PC-9 (cell line): ENCODE measurements around the gene APOLD1. TPM values are rescaled to one million over a fixed set of nuclear protein-coding genes. Genes with fewer than 3 reads are reported as not detected.
"Not testable (repeated sequence)": the region's sequence is repeated elsewhere in the genome, so short reads cannot be mapped to it uniquely, and the experiment has no call there.

Experiments used
- Bru-seq: library from RNA; stranded (reverse); fragments of 400-500 nt; gene quantifications from one replicate; lab custom pipeline; 2021; lab: Mats Ljungman, UMichigan
- BruChase-seq, 2 experiments: library from RNA; stranded (reverse); fragments of 400-500 nt; gene quantifications; one replicate each; lab custom pipeline; 2021; lab: Mats Ljungman, UMichigan
- BruUV-seq: library from RNA; stranded (reverse); fragments of 400-500 nt; replicated peaks from 2 replicates; lab custom pipeline; 2021; lab: Mats Ljungman, UMichigan
- CTCF ChIA-PET: fragments of 300-600 bp; sonication (Branson Sonifier 250); formaldehyde crosslinking; loops from one replicate; lab custom pipeline; 2022; ENCODE audit warnings: antibody characterized with exemption; lab: Charles Lee
- POLR2A ChIA-PET: fragments of 300-600 bp; sonication (Branson Sonifier 250); formaldehyde crosslinking; loops from one replicate; lab custom pipeline; 2022; ENCODE audit warnings: antibody characterized with exemption; ENCODE audit not compliant: unreplicated experiment; lab: Charles Lee
- DNase-seq, 2 experiments: peaks; one replicate each; pipeline versions ENCODE4 v3.0.0 to v3.0.0-alpha.2; 2015 to 2022; ENCODE audit warnings: mixed read lengths in 1 of 2
- H2AFZ ChIP-seq: fragments of 200-600 bp; sonication (generic); 2 replicates; pipeline ENCODE4 v1.8.1; 2017; ENCODE audit warnings: antibody characterized with exemption
- H3F3A ChIP-seq: fragments of 200-600 bp; sonication (generic); 2 replicates; pipeline ENCODE4 v1.8.1; 2017; ENCODE audit warnings: antibody characterized with exemption, mild to moderate bottlenecking, low read depth; ENCODE audit not compliant: insufficient read depth
- H3K27ac ChIP-seq: fragments of 200-600 bp; sonication (generic); 2 replicates; pipeline ENCODE4 v1.6.1; 2016; ENCODE audit warnings: mixed run types
- H3K27me3 ChIP-seq: fragments of 200-600 bp; sonication (generic); 2 replicates; pipeline ENCODE4 v1.6.1; 2016; ENCODE audit warnings: low read depth, mixed run types; ENCODE audit not compliant: insufficient read depth
- H3K36me3 ChIP-seq: fragments of 200-600 bp; sonication (generic); 2 replicates; pipeline ENCODE4 v1.6.1; 2016; ENCODE audit warnings: low read depth, mixed run types
- H3K4me1 ChIP-seq: fragments of 200-600 bp; sonication (generic); replicated peaks from 2 replicates; pipeline ENCODE4 v1.6.1; 2016; ENCODE audit warnings: mixed run types; ENCODE audit not compliant: insufficient read depth
- H3K4me2 ChIP-seq: fragments of 200-600 bp; sonication (generic); 2 replicates; pipeline ENCODE4 v1.6.1; 2017; ENCODE audit warnings: mixed run types
- H3K4me3 ChIP-seq: fragments of 200-600 bp; sonication (generic); 2 replicates; pipeline ENCODE4 v1.6.1; 2016; ENCODE audit warnings: mixed run types
- H3K79me2 ChIP-seq: fragments of 200-600 bp; sonication (generic); 2 replicates; pipeline ENCODE4 v1.6.1; 2017; ENCODE audit warnings: low read depth, mixed run types
- H3K9me2 ChIP-seq: fragments of 200-600 bp; sonication (generic); 2 replicates; pipeline ENCODE4 v1.8.1; 2017; ENCODE audit warnings: mild to moderate bottlenecking; ENCODE audit not compliant: insufficient read depth
- H3K9me3 ChIP-seq: fragments of 200-600 bp; sonication (generic); 2 replicates; pipeline ENCODE4 v1.8.1; 2016; ENCODE audit warnings: low read depth; ENCODE audit not compliant: insufficient read depth
- H4K20me1 ChIP-seq: fragments of 200-600 bp; sonication (generic); 2 replicates; pipeline ENCODE4 v1.8.1; 2017; ENCODE audit not compliant: insufficient read depth
- EZH2 ChIP-seq: fragments of 200-600 bp; sonication (generic); IDR thresholded peaks from 2 replicates; pipeline ENCODE4 v1.8.0; 2017; ENCODE audit warnings: antibody characterized with exemption, low read depth
- intact Hi-C: fragments of 100-400 bp; cut with micrococcal nuclease; formaldehyde crosslinking; loops from one replicate; pipeline ENCODE4 v1.10.0; 2022; ENCODE audit not compliant: unreplicated experiment
- long read RNA-seq: library from polyadenylated mRNA; stranded (forward); transcript quantifications from one replicate; pipeline ENCODE4 v2.0.0, GENCODE V29; 2022
- total RNA-seq: library from RNA; stranded (reverse); gene quantifications from 2 replicates; pipeline ENCODE4 v1.2.3, GENCODE V29; 2021
- TF ChIP-seq, protein P1 (sequence below): fragments of 200-600 bp; sonication (generic); conservative IDR thresholded peaks from 2 replicates; pipeline ENCODE4 v1.6.1; 2017; ENCODE audit warnings: mixed run types, antibody characterized with exemption, mild to moderate bottlenecking, moderate library complexity

The APOLD1 gene, protein sequence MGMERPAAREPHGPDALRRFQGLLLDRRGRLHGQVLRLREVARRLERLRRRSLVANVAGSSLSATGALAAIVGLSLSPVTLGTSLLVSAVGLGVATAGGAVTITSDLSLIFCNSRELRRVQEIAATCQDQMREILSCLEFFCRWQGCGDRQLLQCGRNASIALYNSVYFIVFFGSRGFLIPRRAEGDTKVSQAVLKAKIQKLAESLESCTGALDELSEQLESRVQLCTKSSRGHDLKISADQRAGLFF
- total RNA-seq (23.3 and 24.9 TPM in 2 replicates), Bru-seq, nascent RNA (percentile 81 among the genes with signal in this experiment), BruChase-seq, experiment 1, labeled RNA remaining after a 2-hour chase (percentile 92 among the genes with signal in this experiment), BruChase-seq, experiment 2, labeled RNA remaining after a 6-hour chase (percentile 84 among the genes with signal in this experiment)
- long read RNA-seq, full-length matches to known transcripts, result 11 of 248 reads
- long read RNA-seq, partial matches to known transcripts, result 199 of 248 reads
- long read RNA-seq, other reads (novel, unspliced or antisense), result 38 of 248 reads

DNA sequence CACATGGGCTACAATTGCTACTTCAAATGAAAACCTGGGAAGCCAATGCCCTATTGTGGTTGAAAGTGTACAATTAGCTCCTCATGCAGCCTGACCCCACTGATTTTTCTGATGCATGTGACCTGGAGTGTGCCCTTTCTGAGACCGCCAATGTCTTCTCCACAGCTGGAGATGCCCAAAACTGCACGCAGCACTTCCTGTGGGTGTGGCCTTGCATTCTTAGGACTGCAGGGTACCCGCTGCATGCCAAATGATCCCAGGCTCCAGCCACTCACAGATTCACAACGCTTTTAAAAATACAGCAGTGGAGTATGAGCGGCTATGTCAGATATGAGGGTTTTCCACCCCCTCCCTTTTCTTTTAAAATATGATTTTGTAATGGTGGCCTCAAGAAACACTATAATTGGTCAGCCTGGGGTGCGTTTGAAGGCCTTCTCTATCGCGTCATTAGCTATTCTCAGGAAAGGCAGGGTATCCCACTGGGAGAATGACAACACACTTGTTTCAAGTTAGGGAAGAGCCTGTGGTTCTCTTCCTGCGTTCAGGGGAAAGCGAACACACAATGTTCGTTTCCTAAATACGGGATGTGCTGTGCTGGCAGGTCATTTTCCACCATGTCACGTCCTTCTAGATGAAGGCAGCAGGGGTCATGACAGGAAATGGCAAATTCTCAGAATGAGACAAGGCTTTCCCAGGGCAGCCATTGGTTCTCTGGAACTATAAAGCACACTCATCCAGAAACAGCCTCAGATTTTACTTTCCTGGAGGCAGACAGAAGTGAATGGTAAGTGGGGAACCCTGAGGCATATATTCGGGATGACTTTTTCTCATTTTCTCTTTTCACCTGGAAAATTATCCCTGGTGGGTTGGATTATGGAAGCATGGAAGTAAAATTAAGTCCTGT lies at the start of gene APOLD1:
Gene APOLD1, plus strand, starts transcription at position 749 of the 904 bp plus-strand sequence. Its CDS starts 33 bp downstream, at position 782.
- peak within 1 kb of the TSS; percentile 76 for H3K27ac ChIP-seq
- H3K4me1 ChIP-seq, result peaks cover 40% of the 10 kb centered on the region
- POLR2A ChIA-PET, result interaction anchor here (0.6 kb wide), 2 partner anchors 42 to 53 kb away, joined by 4 to 11 read pairs; no protein-coding TSS in a partner anchor

GRCh38 chr12:12736759-12737676 lies 48.4 kb upstream of the APOLD1 start:
- Histone ChIP-seq H2AFZ (no peak overlapping the region), H3K9me3 (no peaks in the 10 kb centered on the region), H3F3A (peaks cover 5% of the 10 kb centered on the region), H3K4me1 (peaks cover 16% of the 10 kb centered on the region; the same call in 1 of the 2 replicates), H3K9me2 (no peaks in the 10 kb centered on the region), H3K4me2 (0 out of 2 replicates have a peak overlapping the region, but pooled peaks have one; percentile 5), H4K20me1 (no peaks in the 10 kb centered on the region), H3K36me3 (no peaks in the 10 kb centered on the region), H3K27me3 (no peaks in the 10 kb centered on the region), H3K27ac (no peak overlapping the region), H3K79me2 (no peaks in the 10 kb centered on the region; the same call in 1 of the 2 replicates), H3K4me3 (no peak overlapping the region)
- TF ChIP-seq EZH2, result no peak
- TF ChIP-seq, protein P1, sequence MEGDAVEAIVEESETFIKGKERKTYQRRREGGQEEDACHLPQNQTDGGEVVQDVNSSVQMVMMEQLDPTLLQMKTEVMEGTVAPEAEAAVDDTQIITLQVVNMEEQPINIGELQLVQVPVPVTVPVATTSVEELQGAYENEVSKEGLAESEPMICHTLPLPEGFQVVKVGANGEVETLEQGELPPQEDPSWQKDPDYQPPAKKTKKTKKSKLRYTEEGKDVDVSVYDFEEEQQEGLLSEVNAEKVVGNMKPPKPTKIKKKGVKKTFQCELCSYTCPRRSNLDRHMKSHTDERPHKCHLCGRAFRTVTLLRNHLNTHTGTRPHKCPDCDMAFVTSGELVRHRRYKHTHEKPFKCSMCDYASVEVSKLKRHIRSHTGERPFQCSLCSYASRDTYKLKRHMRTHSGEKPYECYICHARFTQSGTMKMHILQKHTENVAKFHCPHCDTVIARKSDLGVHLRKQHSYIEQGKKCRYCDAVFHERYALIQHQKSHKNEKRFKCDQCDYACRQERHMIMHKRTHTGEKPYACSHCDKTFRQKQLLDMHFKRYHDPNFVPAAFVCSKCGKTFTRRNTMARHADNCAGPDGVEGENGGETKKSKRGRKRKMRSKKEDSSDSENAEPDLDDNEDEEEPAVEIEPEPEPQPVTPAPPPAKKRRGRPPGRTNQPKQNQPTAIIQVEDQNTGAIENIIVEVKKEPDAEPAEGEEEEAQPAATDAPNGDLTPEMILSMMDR, result peak; percentile 70
- ChIA-PET CTCF (interaction anchor here (0.5 to 1.8 kb wide), 27 partner anchors 8 to 704 kb away, joined by 3 to 17 read pairs (median 4); partner anchors contain the start of genes CDKN1B and DUSP16), POLR2A (interaction anchor here (0.5 to 0.6 kb wide), 7 partner anchors 40 to 1120 kb away, joined by 3 to 6 read pairs (median 4); no protein-coding TSS in a partner anchor)
- no peak for DNase-seq
- no TSS peak for BruUV-seq
- intact Hi-C loops, result loop anchor here (1.0 kb wide), 1 partner anchor 361 kb away; no protein-coding TSS in a partner anchor

More for the DNA sequence above, at the start of gene APOLD1:
- Histone ChIP-seq H4K20me1 (no peaks in the 10 kb centered on the region), H3K9me3 (no peaks in the 10 kb centered on the region), H3K79me2 (0 out of 2 replicates have a peak, but pooled peaks cover 12% of the 10 kb centered on the region), H3F3A (peaks cover 26% of the 10 kb centered on the region), H3K4me2 (peak within 1 kb of the TSS; percentile 91), H2AFZ (peak within 1 kb of the TSS; percentile 83), H3K4me3 (peak within 1 kb of the TSS; percentile 61; the same call in 1 of the 2 replicates), H3K27me3 (no peaks in the 10 kb centered on the region), H3K9me2 (no peaks in the 10 kb centered on the region), H3K36me3 (no peaks in the 10 kb centered on the region)
- intact Hi-C loops, result no loop called here
- CTCF ChIA-PET, result interaction anchor here (0.6 kb wide), 1 partner anchor 393 kb away, joined by 6 read pairs; no protein-coding TSS in a partner anchor
- TF ChIP-seq EZH2, result no peak
- TF ChIP-seq, protein P1, result no peak
- DNase-seq, result no peak
- BruUV-seq, result no TSS peak

DNA sequence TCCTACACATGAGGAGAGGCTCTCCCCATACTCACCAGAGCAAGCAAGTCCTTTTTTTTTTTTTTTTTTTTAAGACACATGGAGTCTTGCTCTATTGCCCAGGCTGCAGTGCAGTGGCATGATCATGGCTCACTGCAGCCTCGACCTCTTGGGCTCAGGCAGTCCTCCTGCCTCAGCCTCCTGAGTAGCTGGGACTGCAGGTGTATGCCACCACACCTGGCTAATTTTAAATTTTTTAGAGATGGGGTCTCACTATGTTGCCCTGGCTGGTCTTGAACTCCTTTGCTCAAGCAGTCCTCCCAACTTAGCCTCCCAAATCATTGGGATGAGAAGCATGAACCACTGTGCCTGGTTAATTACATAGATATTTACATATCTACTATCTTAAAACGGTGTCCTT lies 47.3 kb upstream of the APOLD1 start:
- H3K4me2 ChIP-seq, BruUV-seq, H3K27me3 ChIP-seq, H3K36me3 ChIP-seq, H3K9me3 ChIP-seq, POLR2A ChIA-PET, H4K20me1 ChIP-seq, H3K79me2 ChIP-seq, H3K9me2 ChIP-seq, H3K27ac ChIP-seq, H3K4me3 ChIP-seq, H2AFZ ChIP-seq, H3F3A ChIP-seq, DNase-seq, intact Hi-C loops: not testable (repeated sequence)
- CTCF ChIA-PET, result interaction anchor here (0.6 to 1.4 kb wide), 3 partner anchors 167 to 702 kb away, joined by 4 to 10 read pairs (median 4); no protein-coding TSS in a partner anchor
- H3K4me1 ChIP-seq, result peaks cover 16% of the 10 kb centered on the region; the same call in 1 of the 2 replicates
